Activated T-helper 1 cell treated with Interleukin-2 at 50 U/mL for 16 hours (primary cell): ENCODE measurements around the gene BRCA1.
"Not testable (repeated sequence)": the region's sequence is repeated elsewhere in the genome, so short reads cannot be mapped to it uniquely, and the experiment has no call there.

ENCODE experiments used
- DNase-seq: peaks from one replicate; pipeline ENCODE4 v3.0.0-alpha.2; 2020; ENCODE audit warnings: low read depth

Gene BRCA1

DNA sequence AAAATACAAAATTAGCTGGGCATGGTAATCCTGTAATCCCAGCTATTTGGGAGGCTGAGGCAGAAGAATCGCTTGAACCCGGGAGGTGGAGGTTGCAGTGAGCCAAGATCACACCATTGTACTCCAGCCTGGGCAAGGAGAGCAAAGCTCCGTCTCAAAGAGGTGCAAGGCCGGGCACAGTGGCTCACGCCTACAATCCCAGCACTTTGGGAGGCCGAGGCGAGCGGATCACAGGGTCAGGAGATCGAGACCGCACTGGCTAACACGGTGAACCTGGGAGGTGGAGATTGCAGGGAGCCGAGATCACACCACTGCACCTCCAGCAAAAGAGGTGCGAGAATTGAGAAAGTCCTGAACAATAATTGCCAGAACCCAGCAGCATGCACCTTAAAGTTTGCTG is 124.3 kb downstream of the BRCA1 start:
- not testable (repeated sequence) for DNase-seq

DNA sequence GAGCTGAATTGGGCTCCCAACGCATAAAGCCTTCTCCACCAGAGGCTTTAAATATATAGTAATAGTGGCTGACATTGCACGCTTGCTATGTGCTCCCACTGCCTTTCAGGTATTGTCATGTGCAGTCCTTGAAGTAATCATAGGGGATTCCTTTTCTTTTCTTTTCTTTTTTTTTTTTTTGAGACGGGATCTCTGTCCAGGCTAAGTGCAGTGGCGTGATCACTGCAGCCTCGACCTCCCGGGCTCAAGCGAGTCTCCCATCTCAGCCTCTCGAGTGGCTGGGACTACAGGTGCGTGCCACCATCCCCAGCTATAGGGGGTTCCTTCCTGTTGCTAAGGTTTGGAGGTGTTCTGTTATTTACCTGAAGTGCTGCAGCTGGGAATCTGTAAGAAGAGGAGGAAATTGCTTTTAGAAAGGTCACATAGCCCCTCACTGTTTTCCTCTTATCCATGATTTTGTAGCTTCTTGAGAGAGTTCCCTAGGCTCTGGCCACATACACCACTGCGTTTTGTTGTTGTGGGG is 126.1 kb downstream of the BRCA1 start:
- no peak for DNase-seq

DNA sequence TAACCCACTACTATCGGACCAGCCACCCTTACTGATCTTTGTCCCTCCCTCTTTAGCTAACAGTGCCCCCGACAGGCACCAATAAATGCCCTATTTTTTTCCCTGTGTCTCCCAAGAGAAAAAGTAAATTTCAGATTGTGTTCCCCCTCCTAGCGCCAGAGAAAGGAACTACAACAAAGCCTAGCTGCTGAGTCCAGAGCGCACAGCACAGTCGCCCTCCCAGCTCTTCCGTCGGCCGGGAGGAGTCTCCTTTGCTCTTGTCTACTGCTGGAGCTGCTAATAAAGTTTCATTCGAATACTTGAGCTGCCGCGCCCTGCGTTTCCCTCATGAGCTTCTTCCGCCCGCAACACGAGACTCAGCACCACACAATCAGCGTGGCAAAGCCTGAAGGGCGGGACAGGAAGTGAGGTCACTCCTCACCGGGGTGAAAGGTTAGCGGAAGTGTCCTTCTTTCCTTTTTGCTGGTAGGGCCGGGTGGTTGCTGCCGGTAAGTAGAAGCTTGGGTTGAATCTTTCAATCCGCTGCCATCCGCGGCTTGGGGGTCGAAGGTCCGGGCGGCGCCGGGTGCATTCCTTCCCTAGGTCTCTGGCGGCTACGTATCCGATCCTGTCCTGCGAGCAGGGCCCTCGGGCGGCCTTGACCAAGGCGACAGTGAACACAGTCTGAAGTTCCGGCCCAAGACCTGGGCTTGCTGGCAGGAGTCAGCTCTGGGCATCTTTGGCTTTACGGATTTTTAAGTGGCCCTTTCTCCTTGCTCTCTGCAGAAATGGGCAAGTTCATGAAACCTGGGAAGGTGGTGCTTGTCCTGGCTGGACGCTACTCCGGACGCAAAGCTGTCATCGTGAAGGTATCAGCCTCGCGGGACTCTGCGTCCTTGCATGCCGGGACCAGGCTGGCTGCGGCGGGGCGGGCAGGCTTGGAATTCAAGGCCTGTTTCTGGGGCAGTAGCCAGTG is 126.9 kb downstream of the BRCA1 start, which contains the start of gene RPL27:
RPL27 (plus strand) TSS at position 436 of the 955 bp plus-strand sequence; CDS start at position 768, 332 bp downstream.
- peak; percentile 94 for DNase-seq

- DNase-seq: no peak
Measured at GRCh38 chr17:42997390-42997983, 127.7 kb downstream of the BRCA1 start.
